PFSK-1 (cell line): Measurements from ENCODE around the gene TATDN2.

Experiments used
- POLR2AphosphoS5 ChIP-seq: IDR thresholded peaks from 2 replicates; pipeline ENCODE4 v1.6.1; 2012; ENCODE audit warnings: low read depth, mild to moderate bottlenecking, control low read depth, low read length, moderate library complexity
- REST ChIP-seq, 2 experiments: IDR thresholded peaks; 2 replicates each; pipeline versions ENCODE4 v1.6.1 to v1.8.0; 2011 to 2012; ENCODE audit warnings: low read depth in 2 of 2, low read length in 2 of 2, control low read depth in 1 of 2, inconsistent platforms in 1 of 2, mild to moderate bottlenecking in 1 of 2, moderate library complexity in 1 of 2; ENCODE audit not compliant: insufficient read depth in 1 of 2
- SIN3A ChIP-seq: IDR thresholded peaks from 2 replicates; pipeline ENCODE4 v1.6.1; 2012; ENCODE audit warnings: mild to moderate bottlenecking, low read length, moderate library complexity, borderline replicate concordance; ENCODE audit not compliant: insufficient read depth
- TAF1 ChIP-seq: IDR thresholded peaks from 2 replicates; pipeline ENCODE4 v1.6.1; 2012; ENCODE audit warnings: low read length, control low read depth, borderline replicate concordance; ENCODE audit not compliant: insufficient read depth

DNA sequence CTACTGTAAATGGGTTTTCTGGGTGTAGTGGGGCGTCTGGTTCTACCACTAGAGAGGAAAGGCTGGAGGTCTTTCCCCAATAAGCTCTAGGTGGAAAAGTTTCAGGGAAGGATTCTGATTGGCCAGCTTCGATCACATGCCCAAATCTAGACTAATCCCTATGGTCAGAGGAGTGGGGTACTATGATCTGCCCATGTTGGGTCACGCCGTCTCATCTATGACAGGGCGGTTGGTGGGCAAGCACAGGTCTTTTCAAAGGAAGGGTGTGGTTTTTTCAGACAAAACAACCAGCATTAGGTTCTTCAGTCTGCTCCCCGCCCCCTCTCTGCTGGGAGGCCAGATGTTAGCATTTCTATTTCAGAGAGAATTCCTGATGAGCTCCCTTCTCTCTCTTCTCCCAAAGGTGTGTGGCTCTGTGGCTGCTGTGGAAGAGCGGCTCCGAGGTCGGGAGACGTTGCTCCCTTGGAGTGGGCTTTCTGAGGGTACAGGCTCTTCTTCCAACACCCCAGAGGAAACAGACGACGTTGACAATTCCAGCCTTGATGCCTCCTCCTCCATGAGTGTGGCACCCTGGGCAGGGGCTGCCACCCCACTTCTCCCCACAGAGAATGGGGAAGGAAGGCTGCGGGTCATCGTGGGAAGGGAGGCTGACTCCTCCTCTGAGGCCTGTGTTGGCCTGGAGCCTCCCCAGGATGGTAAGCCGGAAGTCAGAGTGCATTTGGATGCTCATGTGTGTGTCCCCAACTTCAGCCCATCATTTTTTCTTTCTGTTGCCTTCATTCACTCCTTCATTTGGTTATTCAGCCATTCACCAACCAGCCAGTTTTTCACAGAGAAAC lies 9.7 kb upstream of the TATDN2 start:
- TF ChIP-seq POLR2AphosphoS5 (no peak), TAF1 (no peak), SIN3A (no peak), REST (IDR thresholded peaks at IDR 0.05; ENCODE audit: insufficient read depth in 1 of 2, low read depth in 2 of 2, low read length in 2 of 2) (no peak)
